HepG2 (cell line): ENCODE results near the gene IDUA.

Experiments used
- ATF1 ChIP-seq: IDR thresholded peaks from 2 replicates; pipeline ENCODE4 v1.6.1; 2016; ENCODE audit warnings: mild to moderate bottlenecking, control low read depth
- GLI4 ChIP-seq: sonication (generic); formaldehyde crosslinking; IDR thresholded peaks from 2 replicates; pipeline ENCODE4 v1.5.1; 2020; ENCODE audit warnings: missing genetic modification reagents, mild to moderate bottlenecking, moderate library complexity, borderline replicate concordance
- HNF4G ChIP-seq, 2 experiments: sonication (generic) in 1 of 2; formaldehyde crosslinking in 1 of 2; IDR thresholded peaks; 2 replicates each; pipeline versions ENCODE4 v1.4.0 to v1.6.1; 2011 to 2020; ENCODE audit warnings: borderline replicate concordance in 2 of 2, low read depth in 2 of 2, mild to moderate bottlenecking in 2 of 2, low read length in 1 of 2, missing genetic modification reagents in 1 of 2, moderate library complexity in 1 of 2
- SRF ChIP-seq: IDR thresholded peaks from 2 replicates; pipeline ENCODE4 v1.6.1; 2011; ENCODE audit warnings: mild to moderate bottlenecking, low read depth, low read length, moderate library complexity
- ZNF446 ChIP-seq: sonication (generic); formaldehyde crosslinking; IDR thresholded peaks from 2 replicates; pipeline ENCODE4 v1.5.0; 2020; ENCODE audit warnings: mild to moderate bottlenecking, missing genetic modification reagents
- TF ChIP-seq, protein P1 (sequence below): sonication (generic); formaldehyde crosslinking; IDR thresholded peaks from 2 replicates; pipeline ENCODE4 v1.4.0; 2020; ENCODE audit warnings: missing genetic modification reagents
- TF ChIP-seq, protein P2 (sequence below): sonication (generic); formaldehyde crosslinking; IDR thresholded peaks from 2 replicates; pipeline ENCODE4 v1.5.0; 2020; ENCODE audit warnings: mild to moderate bottlenecking, missing genetic modification reagents, moderate library complexity
- TF ChIP-seq, protein P3 (sequence below): sonication (generic); formaldehyde crosslinking; IDR thresholded peaks from 2 replicates; pipeline ENCODE4 v1.4.0; 2020; ENCODE audit warnings: missing genetic modification reagents
- TF ChIP-seq, protein P4 (sequence below): fragments of 450-650 bp; IDR thresholded peaks from 2 replicates; pipeline ENCODE4 v1.6.1; 2017; ENCODE audit warnings: mild to moderate bottlenecking
- TF ChIP-seq, protein P5 (sequence below): sonication (generic); formaldehyde crosslinking; conservative IDR thresholded peaks from 2 replicates; pipeline ENCODE4 v1.4.0; 2020; ENCODE audit warnings: missing genetic modification reagents
- TF ChIP-seq, protein P6 (sequence below), 2 experiments: fragments of 450-650 bp in 1 of 2; sonication (generic) in 1 of 2; formaldehyde crosslinking in 1 of 2; IDR thresholded peaks; 2 replicates each; pipeline versions ENCODE4 v1.6.1 to v1.8.0; 2016 to 2022; ENCODE audit warnings: antibody characterized with exemption in 1 of 2, mild to moderate bottlenecking in 1 of 2, missing genetic modification reagents in 1 of 2

DNA sequence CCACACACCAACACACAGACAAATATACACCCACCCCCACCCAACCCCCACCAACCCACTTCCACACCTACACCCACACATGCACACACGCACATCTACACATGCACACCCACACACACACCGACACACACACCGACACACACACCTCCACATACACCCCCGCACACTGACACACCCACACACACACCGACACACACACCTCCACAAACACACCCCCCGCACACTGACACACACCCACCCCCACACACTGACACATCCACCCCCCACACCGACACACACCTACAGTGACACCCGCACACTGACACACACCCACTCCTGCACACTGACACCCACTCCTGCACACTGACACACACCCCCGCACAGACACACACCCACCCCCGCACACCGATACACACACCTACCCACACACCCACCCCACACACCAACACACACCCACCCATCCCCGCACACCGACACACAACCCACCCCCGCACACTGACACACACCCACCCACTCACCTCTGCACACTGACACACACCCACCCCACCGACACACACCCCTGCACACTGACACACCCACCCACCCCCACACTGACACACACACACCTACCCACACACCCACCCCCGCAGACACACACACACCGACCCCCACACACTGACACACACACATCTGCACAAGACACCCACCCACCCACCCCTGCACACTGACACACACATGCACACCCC lies 55.7 kb downstream of the IDUA start:
- TF ChIP-seq, protein P1, sequence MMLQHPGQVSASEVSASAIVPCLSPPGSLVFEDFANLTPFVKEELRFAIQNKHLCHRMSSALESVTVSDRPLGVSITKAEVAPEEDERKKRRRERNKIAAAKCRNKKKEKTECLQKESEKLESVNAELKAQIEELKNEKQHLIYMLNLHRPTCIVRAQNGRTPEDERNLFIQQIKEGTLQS (CRISPR knock-in tag), result no peak
- TF ChIP-seq, protein P2, sequence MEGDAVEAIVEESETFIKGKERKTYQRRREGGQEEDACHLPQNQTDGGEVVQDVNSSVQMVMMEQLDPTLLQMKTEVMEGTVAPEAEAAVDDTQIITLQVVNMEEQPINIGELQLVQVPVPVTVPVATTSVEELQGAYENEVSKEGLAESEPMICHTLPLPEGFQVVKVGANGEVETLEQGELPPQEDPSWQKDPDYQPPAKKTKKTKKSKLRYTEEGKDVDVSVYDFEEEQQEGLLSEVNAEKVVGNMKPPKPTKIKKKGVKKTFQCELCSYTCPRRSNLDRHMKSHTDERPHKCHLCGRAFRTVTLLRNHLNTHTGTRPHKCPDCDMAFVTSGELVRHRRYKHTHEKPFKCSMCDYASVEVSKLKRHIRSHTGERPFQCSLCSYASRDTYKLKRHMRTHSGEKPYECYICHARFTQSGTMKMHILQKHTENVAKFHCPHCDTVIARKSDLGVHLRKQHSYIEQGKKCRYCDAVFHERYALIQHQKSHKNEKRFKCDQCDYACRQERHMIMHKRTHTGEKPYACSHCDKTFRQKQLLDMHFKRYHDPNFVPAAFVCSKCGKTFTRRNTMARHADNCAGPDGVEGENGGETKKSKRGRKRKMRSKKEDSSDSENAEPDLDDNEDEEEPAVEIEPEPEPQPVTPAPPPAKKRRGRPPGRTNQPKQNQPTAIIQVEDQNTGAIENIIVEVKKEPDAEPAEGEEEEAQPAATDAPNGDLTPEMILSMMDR (CRISPR knock-in tag), result no peak
- no peak for TF ChIP-seq ATF1
- TF ChIP-seq, protein P3, sequence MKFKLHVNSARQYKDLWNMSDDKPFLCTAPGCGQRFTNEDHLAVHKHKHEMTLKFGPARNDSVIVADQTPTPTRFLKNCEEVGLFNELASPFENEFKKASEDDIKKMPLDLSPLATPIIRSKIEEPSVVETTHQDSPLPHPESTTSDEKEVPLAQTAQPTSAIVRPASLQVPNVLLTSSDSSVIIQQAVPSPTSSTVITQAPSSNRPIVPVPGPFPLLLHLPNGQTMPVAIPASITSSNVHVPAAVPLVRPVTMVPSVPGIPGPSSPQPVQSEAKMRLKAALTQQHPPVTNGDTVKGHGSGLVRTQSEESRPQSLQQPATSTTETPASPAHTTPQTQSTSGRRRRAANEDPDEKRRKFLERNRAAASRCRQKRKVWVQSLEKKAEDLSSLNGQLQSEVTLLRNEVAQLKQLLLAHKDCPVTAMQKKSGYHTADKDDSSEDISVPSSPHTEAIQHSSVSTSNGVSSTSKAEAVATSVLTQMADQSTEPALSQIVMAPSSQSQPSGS (CRISPR knock-in tag), result no peak
- TF ChIP-seq SRF, result no peak
- no peak for TF ChIP-seq ZNF446
- TF ChIP-seq, protein P4, sequence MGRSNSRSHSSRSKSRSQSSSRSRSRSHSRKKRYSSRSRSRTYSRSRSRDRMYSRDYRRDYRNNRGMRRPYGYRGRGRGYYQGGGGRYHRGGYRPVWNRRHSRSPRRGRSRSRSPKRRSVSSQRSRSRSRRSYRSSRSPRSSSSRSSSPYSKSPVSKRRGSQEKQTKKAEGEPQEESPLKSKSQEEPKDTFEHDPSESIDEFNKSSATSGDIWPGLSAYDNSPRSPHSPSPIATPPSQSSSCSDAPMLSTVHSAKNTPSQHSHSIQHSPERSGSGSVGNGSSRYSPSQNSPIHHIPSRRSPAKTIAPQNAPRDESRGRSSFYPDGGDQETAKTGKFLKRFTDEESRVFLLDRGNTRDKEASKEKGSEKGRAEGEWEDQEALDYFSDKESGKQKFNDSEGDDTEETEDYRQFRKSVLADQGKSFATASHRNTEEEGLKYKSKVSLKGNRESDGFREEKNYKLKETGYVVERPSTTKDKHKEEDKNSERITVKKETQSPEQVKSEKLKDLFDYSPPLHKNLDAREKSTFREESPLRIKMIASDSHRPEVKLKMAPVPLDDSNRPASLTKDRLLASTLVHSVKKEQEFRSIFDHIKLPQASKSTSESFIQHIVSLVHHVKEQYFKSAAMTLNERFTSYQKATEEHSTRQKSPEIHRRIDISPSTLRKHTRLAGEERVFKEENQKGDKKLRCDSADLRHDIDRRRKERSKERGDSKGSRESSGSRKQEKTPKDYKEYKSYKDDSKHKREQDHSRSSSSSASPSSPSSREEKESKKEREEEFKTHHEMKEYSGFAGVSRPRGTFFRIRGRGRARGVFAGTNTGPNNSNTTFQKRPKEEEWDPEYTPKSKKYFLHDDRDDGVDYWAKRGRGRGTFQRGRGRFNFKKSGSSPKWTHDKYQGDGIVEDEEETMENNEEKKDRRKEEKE, result no peak
- TF ChIP-seq, protein P5, sequence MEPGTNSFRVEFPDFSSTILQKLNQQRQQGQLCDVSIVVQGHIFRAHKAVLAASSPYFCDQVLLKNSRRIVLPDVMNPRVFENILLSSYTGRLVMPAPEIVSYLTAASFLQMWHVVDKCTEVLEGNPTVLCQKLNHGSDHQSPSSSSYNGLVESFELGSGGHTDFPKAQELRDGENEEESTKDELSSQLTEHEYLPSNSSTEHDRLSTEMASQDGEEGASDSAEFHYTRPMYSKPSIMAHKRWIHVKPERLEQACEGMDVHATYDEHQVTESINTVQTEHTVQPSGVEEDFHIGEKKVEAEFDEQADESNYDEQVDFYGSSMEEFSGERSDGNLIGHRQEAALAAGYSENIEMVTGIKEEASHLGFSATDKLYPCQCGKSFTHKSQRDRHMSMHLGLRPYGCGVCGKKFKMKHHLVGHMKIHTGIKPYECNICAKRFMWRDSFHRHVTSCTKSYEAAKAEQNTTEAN (CRISPR knock-in tag), result no peak
- TF ChIP-seq, protein P6, sequence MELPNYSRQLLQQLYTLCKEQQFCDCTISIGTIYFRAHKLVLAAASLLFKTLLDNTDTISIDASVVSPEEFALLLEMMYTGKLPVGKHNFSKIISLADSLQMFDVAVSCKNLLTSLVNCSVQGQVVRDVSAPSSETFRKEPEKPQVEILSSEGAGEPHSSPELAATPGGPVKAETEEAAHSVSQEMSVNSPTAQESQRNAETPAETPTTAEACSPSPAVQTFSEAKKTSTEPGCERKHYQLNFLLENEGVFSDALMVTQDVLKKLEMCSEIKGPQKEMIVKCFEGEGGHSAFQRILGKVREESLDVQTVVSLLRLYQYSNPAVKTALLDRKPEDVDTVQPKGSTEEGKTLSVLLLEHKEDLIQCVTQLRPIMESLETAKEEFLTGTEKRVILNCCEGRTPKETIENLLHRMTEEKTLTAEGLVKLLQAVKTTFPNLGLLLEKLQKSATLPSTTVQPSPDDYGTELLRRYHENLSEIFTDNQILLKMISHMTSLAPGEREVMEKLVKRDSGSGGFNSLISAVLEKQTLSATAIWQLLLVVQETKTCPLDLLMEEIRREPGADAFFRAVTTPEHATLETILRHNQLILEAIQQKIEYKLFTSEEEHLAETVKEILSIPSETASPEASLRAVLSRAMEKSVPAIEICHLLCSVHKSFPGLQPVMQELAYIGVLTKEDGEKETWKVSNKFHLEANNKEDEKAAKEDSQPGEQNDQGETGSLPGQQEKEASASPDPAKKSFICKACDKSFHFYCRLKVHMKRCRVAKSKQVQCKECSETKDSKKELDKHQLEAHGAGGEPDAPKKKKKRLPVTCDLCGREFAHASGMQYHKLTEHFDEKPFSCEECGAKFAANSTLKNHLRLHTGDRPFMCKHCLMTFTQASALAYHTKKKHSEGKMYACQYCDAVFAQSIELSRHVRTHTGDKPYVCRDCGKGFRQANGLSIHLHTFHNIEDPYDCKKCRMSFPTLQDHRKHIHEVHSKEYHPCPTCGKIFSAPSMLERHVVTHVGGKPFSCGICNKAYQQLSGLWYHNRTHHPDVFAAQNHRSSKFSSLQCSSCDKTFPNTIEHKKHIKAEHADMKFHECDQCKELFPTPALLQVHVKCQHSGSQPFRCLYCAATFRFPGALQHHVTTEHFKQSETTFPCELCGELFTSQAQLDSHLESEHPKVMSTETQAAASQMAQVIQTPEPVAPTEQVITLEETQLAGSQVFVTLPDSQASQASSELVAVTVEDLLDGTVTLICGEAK (IDR thresholded peaks at IDR 0.05), result no peak
- TF ChIP-seq, protein P6 (CRISPR knock-in tag; IDR thresholded peaks at IDR 0.05), result no peak
- TF ChIP-seq HNF4G (IDR thresholded peaks at IDR 0.05; ENCODE audit: borderline replicate concordance, low read depth, low read length), result no peak
- TF ChIP-seq HNF4G (CRISPR knock-in tag; IDR thresholded peaks at IDR 0.05; ENCODE audit: borderline replicate concordance, low read depth), result no peak
- no peak for TF ChIP-seq GLI4 (CRISPR knock-in tag)
